ENCODE results near the gene RPL10A. TPM values are rescaled to one million over a fixed set of nuclear protein-coding genes. Genes with fewer than 3 reads are reported as not detected.

RPL10A gene
- total RNA-seq, 2 donors from 2014 or later: 897 to 2,172 TPM

GRCh38 chr6:35475573-35475972 lies 7.4 kb downstream of the RPL10A start:
- H3K27ac ChIP-seq: no peak overlapping the region
- H3K9me3 ChIP-seq: no peaks in the 10 kb centered on the region
- DNase-seq (ENCODE audit: low spot score): no peak
- peaks cover 0 to 6% of the 10 kb centered on the region in 2 donors for H3K36me3 ChIP-seq
- no peak overlapping the region for H3K4me3 ChIP-seq
- no peaks in the 10 kb centered on the region for H3K4me1 ChIP-seq (replicated peaks)
- TF ChIP-seq, protein P1, sequence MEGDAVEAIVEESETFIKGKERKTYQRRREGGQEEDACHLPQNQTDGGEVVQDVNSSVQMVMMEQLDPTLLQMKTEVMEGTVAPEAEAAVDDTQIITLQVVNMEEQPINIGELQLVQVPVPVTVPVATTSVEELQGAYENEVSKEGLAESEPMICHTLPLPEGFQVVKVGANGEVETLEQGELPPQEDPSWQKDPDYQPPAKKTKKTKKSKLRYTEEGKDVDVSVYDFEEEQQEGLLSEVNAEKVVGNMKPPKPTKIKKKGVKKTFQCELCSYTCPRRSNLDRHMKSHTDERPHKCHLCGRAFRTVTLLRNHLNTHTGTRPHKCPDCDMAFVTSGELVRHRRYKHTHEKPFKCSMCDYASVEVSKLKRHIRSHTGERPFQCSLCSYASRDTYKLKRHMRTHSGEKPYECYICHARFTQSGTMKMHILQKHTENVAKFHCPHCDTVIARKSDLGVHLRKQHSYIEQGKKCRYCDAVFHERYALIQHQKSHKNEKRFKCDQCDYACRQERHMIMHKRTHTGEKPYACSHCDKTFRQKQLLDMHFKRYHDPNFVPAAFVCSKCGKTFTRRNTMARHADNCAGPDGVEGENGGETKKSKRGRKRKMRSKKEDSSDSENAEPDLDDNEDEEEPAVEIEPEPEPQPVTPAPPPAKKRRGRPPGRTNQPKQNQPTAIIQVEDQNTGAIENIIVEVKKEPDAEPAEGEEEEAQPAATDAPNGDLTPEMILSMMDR (IDR thresholded peaks at IDR 0.05): no peak
- TF ChIP-seq POLR2A (IDR thresholded peaks at IDR 0.05) (no peak), POLR2AphosphoS5 (IDR thresholded peaks at IDR 0.05) (no peak)
- WGBS: 85% methylated on average over 4 of the region's 4 CpGs
- no peaks in the 10 kb centered on the region for H3K27me3 ChIP-seq (replicated peaks; ENCODE audit: insufficient read depth)
- intact Hi-C loops (cut with DNase I): no loop called here

DNA sequence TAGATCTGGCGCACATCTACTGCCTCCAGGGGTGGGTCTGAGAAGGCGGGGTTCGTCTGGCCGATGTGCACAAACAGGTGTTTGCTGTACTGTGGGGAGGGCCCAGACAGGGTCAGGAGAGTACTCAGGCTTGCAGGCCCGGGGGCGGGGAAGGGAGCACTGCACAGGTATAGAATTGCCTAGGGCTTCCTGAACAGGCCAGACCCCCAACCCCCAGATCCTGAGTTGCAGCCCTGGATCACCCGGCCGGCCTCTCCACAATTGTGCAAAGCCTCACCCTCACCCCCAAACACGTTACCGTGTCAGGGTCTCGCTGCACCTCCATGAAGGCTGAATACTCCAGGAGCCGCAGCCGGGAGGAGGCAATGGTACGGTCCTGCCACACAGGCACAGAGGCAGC lies 7.8 kb downstream of the RPL10A start:
- intact Hi-C loops (cut with DNase I): no loop called here
- H3K36me3 ChIP-seq: peaks cover 0 to 6% of the 10 kb centered on the region in 2 donors
- H3K27ac ChIP-seq: no peak overlapping the region
- 77% methylated on average over 14 of the region's 14 CpGs for WGBS
- H3K4me1 ChIP-seq (replicated peaks): no peaks in the 10 kb centered on the region
- no peaks in the 10 kb centered on the region for H3K27me3 ChIP-seq (replicated peaks; ENCODE audit: insufficient read depth)
- no peak for DNase-seq (ENCODE audit: low spot score)
- no peak overlapping the region for H3K4me3 ChIP-seq
- H3K9me3 ChIP-seq: no peaks in the 10 kb centered on the region
- no peak for TF ChIP-seq POLR2AphosphoS5 (IDR thresholded peaks at IDR 0.05)
- TF ChIP-seq POLR2A (IDR thresholded peaks at IDR 0.05): no peak
- TF ChIP-seq, protein P1 (IDR thresholded peaks at IDR 0.05): no peak

DNA sequence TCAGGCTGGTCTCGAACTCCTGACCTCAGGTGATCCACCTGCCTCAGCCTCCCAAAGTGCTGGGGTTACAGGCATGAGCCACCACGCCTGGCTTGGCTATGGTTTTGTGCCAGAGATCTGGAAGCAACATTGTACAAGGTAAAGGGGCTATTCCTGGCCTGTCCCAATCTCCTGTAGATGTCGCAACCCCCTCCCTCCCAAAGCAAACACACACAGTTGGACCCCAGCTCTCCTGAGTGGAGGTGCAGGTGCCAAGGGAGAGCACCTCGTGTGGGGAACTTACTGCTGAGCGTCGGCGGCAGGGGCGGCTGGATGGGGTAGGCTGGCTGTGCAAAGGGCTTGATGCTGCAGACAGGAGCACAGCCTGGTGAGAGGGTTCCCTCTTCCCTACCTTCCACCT lies 8.8 kb downstream of the RPL10A start:
- H3K36me3 ChIP-seq: peaks cover 0 to 6% of the 10 kb centered on the region in 2 donors
- H3K4me3 ChIP-seq: no peak overlapping the region
- no peaks in the 10 kb centered on the region for H3K9me3 ChIP-seq
- no peak for TF ChIP-seq POLR2A (IDR thresholded peaks at IDR 0.05)
- TF ChIP-seq, protein P1 (IDR thresholded peaks at IDR 0.05): no peak
- TF ChIP-seq POLR2AphosphoS5 (IDR thresholded peaks at IDR 0.05): no peak
- WGBS: 74% methylated on average over 8 of the region's 8 CpGs
- intact Hi-C loops (cut with DNase I): no loop called here
- H3K4me1 ChIP-seq (replicated peaks): no peaks in the 10 kb centered on the region
- no peaks in the 10 kb centered on the region for H3K27me3 ChIP-seq (replicated peaks; ENCODE audit: insufficient read depth)
- DNase-seq (ENCODE audit: low spot score): no peak
- H3K27ac ChIP-seq: no peak overlapping the region

DNA sequence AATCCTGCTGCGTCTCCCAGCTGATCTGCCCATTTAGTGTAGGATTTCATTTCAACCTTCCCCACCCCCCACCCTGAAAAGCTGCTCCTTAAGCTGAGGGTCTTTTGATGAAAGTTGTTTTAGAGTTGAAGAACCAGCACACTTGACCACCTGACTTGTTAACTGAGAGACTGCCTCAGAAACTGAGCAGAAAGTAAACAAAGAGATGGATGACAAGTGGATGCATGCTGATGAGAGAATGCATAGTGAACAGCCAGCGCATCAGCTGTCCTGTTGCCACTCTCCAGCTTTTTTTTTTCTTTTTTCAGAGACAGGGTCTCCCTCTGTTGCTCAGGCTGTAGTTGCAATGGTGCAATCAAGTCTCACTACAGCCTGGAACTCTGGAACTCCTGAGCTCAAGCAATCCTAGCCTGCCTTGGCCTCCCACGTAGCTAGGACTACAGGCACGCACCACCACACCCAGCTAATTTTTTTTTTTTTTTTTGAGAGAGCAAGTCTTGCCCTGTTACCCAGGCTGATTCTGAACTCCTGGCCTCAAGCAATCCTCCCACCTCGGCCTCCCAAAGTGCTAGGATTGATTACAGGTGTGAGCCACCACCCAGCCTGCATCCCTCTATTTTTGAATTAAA lies 9.5 kb downstream of the RPL10A start:
- Histone ChIP-seq H3K4me3 (no peak overlapping the region), H3K27me3 (replicated peaks; ENCODE audit: insufficient read depth) (no peaks in the 10 kb centered on the region), H3K9me3 (no peaks in the 10 kb centered on the region), H3K4me1 (replicated peaks) (no peaks in the 10 kb centered on the region), H3K36me3 (peaks cover 0 to 8% of the 10 kb centered on the region in 2 donors), H3K27ac (no peak overlapping the region)
- intact Hi-C loops (cut with DNase I): no loop called here
- DNase-seq (ENCODE audit: low spot score): no peak
- TF ChIP-seq, protein P1 (IDR thresholded peaks at IDR 0.05): no peak
- TF ChIP-seq POLR2A (IDR thresholded peaks at IDR 0.05) (no peak), POLR2AphosphoS5 (IDR thresholded peaks at IDR 0.05) (no peak)
- WGBS: 72% methylated on average over 5 of the region's 5 CpGs

- H3K9me3 ChIP-seq: no peaks in the 10 kb centered on the region
- no peak for DNase-seq (ENCODE audit: low spot score)
- no peak overlapping the region for H3K4me3 ChIP-seq
- no peak overlapping the region for H3K27ac ChIP-seq
- intact Hi-C loops (cut with DNase I): no loop called here
- 83% methylated on average over 7 of the region's 7 CpGs for WGBS
- TF ChIP-seq POLR2AphosphoS5 (IDR thresholded peaks at IDR 0.05) (no peak), POLR2A (IDR thresholded peaks at IDR 0.05) (no peak)
- TF ChIP-seq, protein P1 (IDR thresholded peaks at IDR 0.05): no peak
- H3K4me1 ChIP-seq (replicated peaks): no peaks in the 10 kb centered on the region
- H3K36me3 ChIP-seq: peaks cover 0 to 8% of the 10 kb centered on the region in 2 donors
- H3K27me3 ChIP-seq (replicated peaks; ENCODE audit: insufficient read depth): no peaks in the 10 kb centered on the region
Measured at GRCh38 chr6:35478259-35478658, 10.1 kb downstream of the RPL10A start.

Data from prostate gland (tissue), 2 donors.